Body of pancreas (tissue), 4 donors: ENCODE data around the gene LRP3. TPM values are rescaled to one million over a fixed set of nuclear protein-coding genes. Genes with fewer than 3 reads are reported as not detected.

Source experiments
- ATAC-seq: fragments of 150-250 bp; one replicate; pipeline ENCODE4 v1.9.1; 2016
- DNase-seq, 4 donors: peaks; one replicate each; pipeline ENCODE4 v3.0.0-alpha.2; 2019
- H3K27ac ChIP-seq, 4 donors: fragments of 200-600 bp; sonication (generic); 1 replicate in 3 of 4; 2 replicates in 1 of 4; pipeline versions ENCODE4 v1.5.1 to v1.6.1; 2016 to 2019; ENCODE audit warnings: mild to moderate bottlenecking in 1 of 4, mixed read lengths in 1 of 4, moderate library complexity in 1 of 4
- H3K27me3 ChIP-seq, 2 donors: fragments of 200-600 bp; sonication (generic); one replicate each; pipeline ENCODE4 v1.6.0; 2016; ENCODE audit warnings: mild to moderate bottlenecking in 1 of 2
- H3K36me3 ChIP-seq, 2 donors: fragments of 200-600 bp; sonication (generic); replicated peaks in 1 of 2; 2 replicates each; pipeline ENCODE4 v1.5.1; 2016; ENCODE audit warnings: low read depth in 2 of 2; ENCODE audit not compliant: insufficient read depth in 1 of 2
- H3K4me1 ChIP-seq: fragments of 200-600 bp; sonication (generic); one replicate; pipeline ENCODE4 v1.6.0; 2016
- H3K4me3 ChIP-seq, 2 donors: fragments of 200-600 bp; sonication (generic); 1 replicate in 1 of 2; 2 replicates in 1 of 2; pipeline ENCODE4 v1.5.1; 2016 to 2019
- H3K9me3 ChIP-seq, 3 donors: fragments of 200-600 bp; sonication (generic); 1 replicate in 2 of 3; 2 replicates in 1 of 3; pipeline ENCODE4 v1.5.1; 2016
- POLR2A ChIP-seq, 3 donors: fragments of 450-650 bp; IDR thresholded peaks; one replicate each; pipeline ENCODE4 v1.6.1; 2016; ENCODE audit warnings: antibody characterized with exemption in 3 of 3, mild to moderate bottlenecking in 2 of 3
- WGBS, 2 donors: methylation state at CpG; one replicate each; pipeline ENCODE4 v1.1.5; 2017; 5-methylcytosine and 5-hydroxymethylcytosine counted together
- intact Hi-C: fragments of 100-400 bp; cut with DNase I; formaldehyde crosslinking; loops from one replicate; pipeline ENCODE4 v1.15.1; 2023
- total RNA-seq, 2 donors: library from RNA; depleted of rRNA; stranded (reverse); fragments of >200 nt; gene quantifications; one replicate each; pipeline ENCODE4 v1.1.0, GENCODE V29; 2016
- TF ChIP-seq, protein P1 (sequence below), 7 experiments: fragments of 450-650 bp in 4 of 7; fragments of 200-600 bp in 3 of 7; sonication (generic) in 3 of 7; IDR thresholded peaks; one replicate each; pipeline ENCODE4 v1.5.1; 2016 to 2019; ENCODE audit warnings: antibody characterized with exemption in 7 of 7

The LRP3 gene
- total RNA-seq, 2 donors from 2014 or later, result 18.1 to 23.3 TPM

GRCh38 chr19:33156334-33156733, 37.8 kb upstream of the LRP3 start:
- H3K4me1 ChIP-seq, result peaks cover 13% of the 10 kb centered on the region
- ATAC-seq, result no peak
- H3K27me3 ChIP-seq, result no peaks in the 10 kb centered on the region
- no peak overlapping the region for H3K4me3 ChIP-seq
- no peaks in the 10 kb centered on the region for H3K36me3 ChIP-seq
- TF ChIP-seq, protein P1, sequence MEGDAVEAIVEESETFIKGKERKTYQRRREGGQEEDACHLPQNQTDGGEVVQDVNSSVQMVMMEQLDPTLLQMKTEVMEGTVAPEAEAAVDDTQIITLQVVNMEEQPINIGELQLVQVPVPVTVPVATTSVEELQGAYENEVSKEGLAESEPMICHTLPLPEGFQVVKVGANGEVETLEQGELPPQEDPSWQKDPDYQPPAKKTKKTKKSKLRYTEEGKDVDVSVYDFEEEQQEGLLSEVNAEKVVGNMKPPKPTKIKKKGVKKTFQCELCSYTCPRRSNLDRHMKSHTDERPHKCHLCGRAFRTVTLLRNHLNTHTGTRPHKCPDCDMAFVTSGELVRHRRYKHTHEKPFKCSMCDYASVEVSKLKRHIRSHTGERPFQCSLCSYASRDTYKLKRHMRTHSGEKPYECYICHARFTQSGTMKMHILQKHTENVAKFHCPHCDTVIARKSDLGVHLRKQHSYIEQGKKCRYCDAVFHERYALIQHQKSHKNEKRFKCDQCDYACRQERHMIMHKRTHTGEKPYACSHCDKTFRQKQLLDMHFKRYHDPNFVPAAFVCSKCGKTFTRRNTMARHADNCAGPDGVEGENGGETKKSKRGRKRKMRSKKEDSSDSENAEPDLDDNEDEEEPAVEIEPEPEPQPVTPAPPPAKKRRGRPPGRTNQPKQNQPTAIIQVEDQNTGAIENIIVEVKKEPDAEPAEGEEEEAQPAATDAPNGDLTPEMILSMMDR (IDR thresholded peaks at IDR 0.05), result no peak
- TF ChIP-seq POLR2A (IDR thresholded peaks at IDR 0.05), result no peak
- intact Hi-C loops, result no loop called here
- no peak for DNase-seq
- no peak overlapping the region for H3K27ac ChIP-seq
- WGBS, 2 donors, result 60 to 81% methylated on average over 4 to 5 of the region's 5 CpGs
- H3K9me3 ChIP-seq, result no peaks in the 10 kb centered on the region

DNA sequence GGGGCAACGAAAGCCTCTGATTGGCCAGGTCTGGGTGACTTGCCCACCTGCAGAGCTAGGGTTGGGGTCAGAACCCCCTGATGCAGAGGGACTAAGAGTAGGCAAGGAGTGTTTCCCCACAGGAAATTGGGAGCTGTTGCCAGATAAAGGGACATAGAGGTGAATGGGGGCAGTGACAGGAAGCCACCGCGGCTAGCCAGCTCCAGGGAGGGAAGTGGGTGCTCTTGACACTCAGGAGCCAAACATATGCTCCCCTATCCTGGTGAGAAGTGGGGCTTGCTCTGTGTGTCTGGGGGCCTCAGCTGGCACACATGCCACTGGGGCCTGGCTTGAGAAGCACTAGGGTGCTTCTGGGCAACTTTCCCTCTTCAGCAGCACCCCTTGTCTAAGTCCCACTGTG, 36.2 kb upstream of the LRP3 start:
- Histone ChIP-seq H3K9me3 (no peaks in the 10 kb centered on the region), H3K27ac (no peak overlapping the region), H3K36me3 (no peaks in the 10 kb centered on the region), H3K4me1 (peaks cover 13% of the 10 kb centered on the region), H3K27me3 (no peaks in the 10 kb centered on the region), H3K4me3 (no peak overlapping the region)
- TF ChIP-seq, protein P1 (IDR thresholded peaks at IDR 0.05), result no peak
- no peak for TF ChIP-seq POLR2A (IDR thresholded peaks at IDR 0.05)
- 57 to 75% methylated on average over 1 to 3 of the region's 3 CpGs for WGBS, 2 donors
- intact Hi-C loops, result no loop called here
- ATAC-seq (no peak), DNase-seq (no peak)

DNA sequence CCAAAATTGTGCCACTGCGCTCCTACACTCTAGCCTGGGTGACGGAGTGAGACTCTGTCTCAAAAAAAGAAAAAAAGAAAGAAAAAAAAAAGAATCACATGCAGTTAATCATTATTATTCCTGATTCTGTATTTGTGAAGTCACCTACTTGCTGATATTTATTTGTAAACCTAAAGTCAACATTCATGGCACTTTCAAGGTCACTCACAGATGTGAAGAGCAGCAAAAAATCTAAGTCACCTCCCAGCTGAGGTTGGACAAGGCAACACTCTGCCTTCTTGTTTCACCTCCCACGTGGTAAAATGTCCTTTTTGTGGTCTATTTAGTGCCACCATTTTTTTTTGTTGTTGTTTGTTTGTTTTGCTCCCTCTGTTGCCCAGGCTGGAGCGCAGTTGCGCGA, 35.8 kb upstream of the LRP3 start:
- Histone ChIP-seq H3K4me3 (no peak overlapping the region), H3K36me3 (no peaks in the 10 kb centered on the region), H3K4me1 (peaks cover 13% of the 10 kb centered on the region), H3K27me3 (no peaks in the 10 kb centered on the region), H3K9me3 (no peaks in the 10 kb centered on the region), H3K27ac (no peak overlapping the region)
- ATAC-seq, result peak; percentile 45
- 41 to 51% methylated on average over 6 of the region's 6 CpGs for WGBS, 2 donors
- intact Hi-C loops, result no loop called here
- TF ChIP-seq, protein P1 (IDR thresholded peaks at IDR 0.05), result no peak
- TF ChIP-seq POLR2A (IDR thresholded peaks at IDR 0.05), result no peak
- no peak for DNase-seq

DNA sequence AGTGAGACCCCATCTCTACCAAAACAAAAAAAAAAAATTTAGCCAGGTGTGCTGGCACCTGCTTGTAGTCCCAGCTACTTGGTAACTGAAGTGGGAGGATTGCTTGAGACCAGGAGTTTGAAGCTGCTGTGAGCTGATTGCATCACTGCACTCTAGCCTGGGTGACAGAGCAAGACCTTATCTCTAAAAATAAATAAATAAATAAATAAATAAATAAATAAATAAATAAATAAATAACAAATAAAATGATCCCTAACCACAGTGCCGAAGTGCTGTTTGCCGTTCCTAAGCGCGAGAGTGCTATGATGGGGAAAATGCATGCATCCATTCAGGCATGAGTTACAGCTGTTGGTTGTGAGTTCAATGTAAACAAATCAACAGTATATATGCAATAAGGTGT, 35.0 kb upstream of the LRP3 start:
- DNase-seq (no peak), ATAC-seq (no peak)
- Histone ChIP-seq H3K27me3 (no peaks in the 10 kb centered on the region), H3K27ac (no peak overlapping the region), H3K9me3 (no peaks in the 10 kb centered on the region), H3K4me1 (peaks cover 13% of the 10 kb centered on the region), H3K36me3 (no peaks in the 10 kb centered on the region), H3K4me3 (no peak overlapping the region)
- 95 to 98% methylated on average over 4 of the region's 4 CpGs for WGBS, 2 donors
- no peak for TF ChIP-seq POLR2A (IDR thresholded peaks at IDR 0.05)
- TF ChIP-seq, protein P1 (IDR thresholded peaks at IDR 0.05), result no peak
- intact Hi-C loops, result no loop called here

DNA sequence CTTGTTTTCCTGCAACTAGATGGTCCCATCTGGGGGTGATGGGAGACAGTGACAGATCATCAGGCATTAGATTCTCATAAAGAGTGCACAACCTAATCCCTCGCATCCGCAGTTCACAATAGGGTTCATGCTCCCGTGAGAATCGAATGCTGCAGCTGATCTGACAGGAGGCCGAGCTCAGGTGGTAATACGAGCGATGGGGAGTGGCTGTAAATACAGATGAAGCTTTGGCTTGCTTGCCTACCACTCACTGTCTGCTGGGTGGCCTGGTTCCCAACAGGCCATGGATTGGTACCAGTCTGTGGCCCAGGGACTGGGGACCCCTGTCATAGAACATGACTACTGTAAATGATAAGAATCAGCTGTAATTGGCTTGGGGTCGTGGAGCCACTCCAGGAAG, 34.2 kb upstream of the LRP3 start:
- Histone ChIP-seq H3K4me3 (no peak overlapping the region), H3K9me3 (no peaks in the 10 kb centered on the region), H3K36me3 (no peaks in the 10 kb centered on the region), H3K27me3 (no peaks in the 10 kb centered on the region), H3K27ac (no peak overlapping the region), H3K4me1 (peaks cover 13% of the 10 kb centered on the region)
- no peak for TF ChIP-seq POLR2A (IDR thresholded peaks at IDR 0.05)
- TF ChIP-seq, protein P1 (IDR thresholded peaks at IDR 0.05), result no peak
- DNase-seq (no peak), ATAC-seq (no peak)
- 92 to 94% methylated on average over 8 of the region's 8 CpGs for WGBS, 2 donors
- intact Hi-C loops, result no loop called here
